SU-DHL-6 (cell line): ENCODE results near the gene PRDM16.

Experiments
- CTCF ChIP-seq: fragments of 200-600 bp; sonication (generic); IDR thresholded peaks from one replicate; pipeline ENCODE4 v1.5.1; 2017; ENCODE audit warnings: antibody characterized with exemption, mild to moderate bottlenecking, low read length, moderate library complexity; ENCODE audit not compliant: insufficient read depth, poor library complexity, severe bottlenecking
- EZH2phosphoT487 ChIP-seq: fragments of 200-600 bp; sonication (generic), shearing (Covaris generic); conservative IDR thresholded peaks from 2 replicates; pipeline ENCODE4 v1.6.1; 2018; ENCODE audit warnings: mild to moderate bottlenecking, antibody characterized with exemption, low read length, moderate library complexity, mixed read lengths

DNA sequence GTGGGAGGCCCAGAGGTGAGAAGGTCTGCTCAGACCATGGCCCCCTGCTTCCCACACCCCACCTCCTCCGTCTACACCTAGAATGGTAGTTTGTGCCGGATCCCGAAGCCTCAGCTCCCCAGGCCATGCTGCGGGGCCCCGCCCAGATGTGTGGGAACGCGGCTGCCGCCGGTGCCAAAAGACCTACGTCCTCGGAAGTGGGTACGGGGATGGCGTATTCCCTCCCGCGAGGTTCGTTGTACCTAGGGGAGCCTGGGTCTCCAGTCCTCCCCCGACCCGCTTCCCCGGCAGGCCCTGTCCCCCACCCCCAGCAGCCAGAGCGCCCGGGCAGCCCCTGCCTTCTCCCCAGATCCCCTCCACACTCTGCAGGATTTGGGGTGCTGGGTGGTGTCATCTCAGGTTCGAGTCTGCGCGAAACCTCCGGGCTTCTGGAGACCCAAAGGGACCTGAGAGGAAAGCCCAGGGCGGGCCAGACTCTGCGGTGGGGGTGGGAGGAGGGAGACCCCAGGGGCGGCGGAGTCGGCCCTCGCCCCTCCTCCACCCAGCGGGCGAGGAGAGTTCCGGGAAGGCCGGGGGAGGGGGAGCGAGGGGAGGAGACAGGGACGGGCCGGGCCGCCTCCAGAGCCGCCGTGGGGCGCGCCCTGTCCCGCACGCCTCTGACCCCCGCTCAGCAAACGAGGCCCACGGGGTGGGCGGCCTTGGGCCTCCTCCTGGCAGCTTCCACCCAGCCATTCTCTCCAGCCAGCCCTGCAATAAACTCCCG lies 6.2 kb upstream of the PRDM16 start:
- no peak for TF ChIP-seq CTCF
- TF ChIP-seq EZH2phosphoT487, result no peak
